Fibroblast of lung (primary cell): ENCODE results near the gene TRIP13. TPM values are rescaled to one million over a fixed set of nuclear protein-coding genes. Genes with fewer than 3 reads are reported as not detected.

Experiments
- DNase-seq, 2 donors: peaks; one replicate each; pipeline versions ENCODE4 v3.0.0 to v3.0.0-alpha.2; 2010; ENCODE audit warnings: low read depth in 2 of 2
- H2AFZ ChIP-seq: 2 replicates; pipeline ENCODE4 v1.5.1; 2012; ENCODE audit warnings: low read length, control low read depth, inconsistent platforms
- H3K27ac ChIP-seq: 2 replicates; pipeline ENCODE4 v1.5.1; 2011; ENCODE audit warnings: low read length, control low read depth; ENCODE audit not compliant: insufficient read depth
- H3K27me3 ChIP-seq: 2 replicates; pipeline ENCODE4 v1.5.1; 2011; ENCODE audit warnings: mild to moderate bottlenecking, low read length; ENCODE audit not compliant: control insufficient read depth, insufficient read depth
- H3K36me3 ChIP-seq: 2 replicates; pipeline ENCODE4 v1.5.1; 2011; ENCODE audit warnings: low read length; ENCODE audit not compliant: control insufficient read depth, insufficient read depth
- H3K4me1 ChIP-seq: 2 replicates; pipeline ENCODE4 v1.5.1; 2011; ENCODE audit warnings: low read length; ENCODE audit not compliant: control insufficient read depth, insufficient read depth; ENCODE audit errors: extremely low read depth
- H3K4me2 ChIP-seq: 2 replicates; pipeline ENCODE4 v1.5.1; 2011; ENCODE audit warnings: low read length, control low read depth; ENCODE audit not compliant: insufficient read depth; ENCODE audit errors: extremely low read depth
- H3K4me3 ChIP-seq, 4 experiments: fragments of 200-600 bp in 1 of 4; sonication (generic) in 1 of 4; replicated peaks in 1 of 4; 2 replicates each; pipeline ENCODE4 v1.5.1; 2011 to 2016; ENCODE audit warnings: low read length in 4 of 4, low read depth in 3 of 4, mild to moderate bottlenecking in 3 of 4, control low read depth in 2 of 4, inconsistent platforms in 1 of 4, mixed read lengths in 1 of 4; ENCODE audit not compliant: insufficient read depth in 1 of 4; ENCODE audit errors: control extremely low read depth in 1 of 4
- H3K79me2 ChIP-seq: 2 replicates; pipeline ENCODE4 v1.5.1; 2012; ENCODE audit warnings: mild to moderate bottlenecking, low read length, inconsistent platforms; ENCODE audit not compliant: control insufficient read depth, insufficient read depth
- H3K9ac ChIP-seq: 2 replicates; pipeline ENCODE4 v1.5.1; 2011; ENCODE audit warnings: mild to moderate bottlenecking, low read length, control low read depth; ENCODE audit not compliant: insufficient read depth
- H3K9me3 ChIP-seq: 2 replicates; pipeline ENCODE4 v1.5.1; 2012; ENCODE audit warnings: low read depth, low read length; ENCODE audit not compliant: control insufficient read depth, insufficient read depth
- H4K20me1 ChIP-seq: 2 replicates; pipeline ENCODE4 v1.5.1; 2011; ENCODE audit warnings: low read length; ENCODE audit not compliant: control insufficient read depth, insufficient read depth; ENCODE audit errors: extremely low read depth
- CTCF ChIP-seq, 2 donors: IDR thresholded peaks in 1 of 2; conservative IDR thresholded peaks in 1 of 2; 1 replicate in 1 of 2; 2 replicates in 1 of 2; pipeline ENCODE4 v1.5.1; 2011 to 2012; ENCODE audit warnings: low read length in 2 of 2, control low read depth in 1 of 2, inconsistent platforms in 1 of 2, low read depth in 1 of 2, mild to moderate bottlenecking in 1 of 2
- EZH2 ChIP-seq: IDR thresholded peaks from 2 replicates; pipeline ENCODE4 v1.5.1; 2012; ENCODE audit warnings: low read length, control low read depth, mild to moderate bottlenecking; ENCODE audit errors: missing control alignments
- polyA plus RNA-seq, 2 donors: library from polyadenylated mRNA; depleted of rRNA in 1 of 2; stranded (reverse) in 1 of 2; unstranded in 1 of 2; fragments of >200 nt; gene quantifications; 2 replicates each; pipeline ENCODE4 v1.2.1, GENCODE V29; 2011 to 2012; ENCODE audit warnings: missing spikeins in 1 of 2
- total RNA-seq: library from RNA; depleted of rRNA; stranded (reverse); fragments of >200 nt; gene quantifications from 2 replicates; pipeline ENCODE4 v1.2.1, GENCODE V29; 2014

TRIP13 gene
- total and polyA plus RNA-seq, 2 donors (not counting 1 experiment from before 2014, with no cell fraction given): 7.4 to 11.7 TPM

GRCh38 chr5:862367-863243 is 30.1 kb upstream of the TRIP13 start:
- Histone ChIP-seq H3K27ac (no peak overlapping the region), H3K4me2 (no peak overlapping the region), H3K9ac (no peak overlapping the region), H4K20me1 (no peaks in the 10 kb centered on the region), H2AFZ (no peak overlapping the region), H3K9me3 (no peaks in the 10 kb centered on the region), H3K4me1 (peaks cover 2% of the 10 kb centered on the region), H3K4me3 (no peak overlapping the region), H3K79me2 (no peaks in the 10 kb centered on the region), H3K27me3 (no peaks in the 10 kb centered on the region), H3K36me3 (peaks cover 23% of the 10 kb centered on the region)
- DNase-seq: peak; percentile 8 to 9
- TF ChIP-seq EZH2 (no peak), CTCF (conservative IDR thresholded peaks at IDR 0.05 in 1 of 2, IDR thresholded peaks at IDR 0.05 in 1 of 2; ENCODE audit: low read depth in 1 of 2, low read length in 2 of 2) (no peak)

DNA sequence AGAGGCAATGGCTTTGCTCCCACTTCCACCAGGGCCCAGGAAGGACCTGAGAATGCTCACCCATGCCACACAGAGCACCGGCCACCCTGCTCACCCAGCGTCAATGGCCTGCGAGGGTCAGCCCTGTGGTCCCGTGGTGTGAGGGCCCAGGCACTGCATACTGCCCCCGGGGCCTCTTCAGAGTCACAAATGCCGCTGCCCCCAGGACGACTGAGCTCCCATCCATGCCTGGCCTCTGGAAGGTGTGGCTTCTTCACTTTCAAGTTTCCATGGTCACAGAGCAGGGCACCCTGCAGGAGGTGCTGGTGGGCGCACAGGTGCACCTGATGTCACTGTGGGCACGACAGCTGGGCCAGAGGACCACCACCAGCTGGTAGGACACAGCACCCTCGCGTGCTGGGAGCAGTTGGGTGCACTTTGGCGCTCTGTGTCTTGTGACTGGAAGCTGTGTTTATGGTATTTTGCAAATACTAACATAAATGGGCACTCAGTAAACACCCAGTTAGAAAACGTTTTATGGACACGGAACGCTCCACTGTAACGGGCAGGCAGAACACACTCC is 29.4 kb upstream of the TRIP13 start:
- no peaks in the 10 kb centered on the region for H3K9me3 ChIP-seq
- H3K27me3 ChIP-seq: no peaks in the 10 kb centered on the region
- H4K20me1 ChIP-seq: no peaks in the 10 kb centered on the region
- TF ChIP-seq EZH2: no peak
- TF ChIP-seq CTCF (conservative IDR thresholded peaks at IDR 0.05 in 1 of 2, IDR thresholded peaks at IDR 0.05 in 1 of 2; ENCODE audit: low read depth in 1 of 2, low read length in 2 of 2): no peak
- H3K9ac ChIP-seq: no peak overlapping the region
- peaks cover 2% of the 10 kb centered on the region for H3K4me1 ChIP-seq
- peaks cover 26% of the 10 kb centered on the region for H3K36me3 ChIP-seq
- no peak overlapping the region for H3K4me2 ChIP-seq
- no peak for DNase-seq
- no peaks in the 10 kb centered on the region for H3K79me2 ChIP-seq
- H3K4me3 ChIP-seq: no peak overlapping the region
- no peak overlapping the region for H3K27ac ChIP-seq
- no peak overlapping the region for H2AFZ ChIP-seq

DNA sequence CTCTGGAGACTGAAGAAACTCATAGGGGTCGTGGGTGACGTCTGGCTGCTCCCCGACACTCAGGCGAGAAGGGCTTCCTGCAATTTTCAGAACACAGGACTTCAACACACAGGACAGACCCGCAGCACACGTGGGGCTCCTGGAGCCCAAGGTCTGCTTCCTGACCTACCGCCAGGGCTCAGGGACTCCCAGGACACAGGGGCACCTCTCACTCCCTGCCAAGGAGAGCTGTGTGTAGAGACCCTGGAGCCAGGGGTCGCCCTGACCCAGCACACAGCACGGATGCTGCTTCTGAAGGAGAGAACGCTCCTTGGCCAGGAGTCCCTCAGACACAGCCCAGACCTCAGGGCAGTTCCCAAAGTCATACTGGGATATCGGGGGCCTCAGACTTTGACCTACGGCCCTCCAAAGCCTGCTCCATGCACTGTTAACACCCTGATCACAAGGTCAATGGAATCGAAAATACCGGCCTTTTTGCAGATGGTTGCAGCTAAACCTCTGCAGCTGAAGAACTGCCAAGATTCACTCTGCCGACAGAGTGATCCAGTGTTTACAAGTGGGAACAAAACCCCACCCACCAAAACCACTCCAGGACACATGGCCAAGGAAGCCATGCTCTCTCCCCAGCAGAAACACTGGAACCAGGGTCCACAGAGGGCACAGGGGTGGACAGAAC is 28.1 kb upstream of the TRIP13 start:
- H3K4me2 ChIP-seq: no peak overlapping the region
- H3K4me3 ChIP-seq: no peak overlapping the region
- peaks cover 2% of the 10 kb centered on the region for H3K4me1 ChIP-seq
- TF ChIP-seq CTCF (conservative IDR thresholded peaks at IDR 0.05 in 1 of 2, IDR thresholded peaks at IDR 0.05 in 1 of 2; ENCODE audit: low read depth in 1 of 2, low read length in 2 of 2): no peak
- no peak for TF ChIP-seq EZH2
- no peak overlapping the region for H3K27ac ChIP-seq
- no peaks in the 10 kb centered on the region for H3K79me2 ChIP-seq
- H3K36me3 ChIP-seq: peaks cover 31% of the 10 kb centered on the region
- peak in 1 of 2 donors; percentile 70 for DNase-seq
- no peak overlapping the region for H3K9ac ChIP-seq
- H3K27me3 ChIP-seq: no peaks in the 10 kb centered on the region
- no peaks in the 10 kb centered on the region for H4K20me1 ChIP-seq
- no peaks in the 10 kb centered on the region for H3K9me3 ChIP-seq
- no peak overlapping the region for H2AFZ ChIP-seq
